ENCODE data around the gene IL10. TPM values are rescaled to one million over a fixed set of nuclear protein-coding genes. Genes with fewer than 3 reads are reported as not detected.

Gene IL10
- total RNA-seq, 1 donor from 2014 or later: not detected

- Mint-ChIP-seq H3K27me3 (ENCODE audit: unreplicated experiment) (peaks cover 18% of the 10 kb centered on the region), H3K4me1 (ENCODE audit: unreplicated experiment) (no peaks in the 10 kb centered on the region), H3K4me3 (ENCODE audit: unreplicated experiment) (no peak overlapping the region), H3K27ac (ENCODE audit: unreplicated experiment) (no peak overlapping the region), H3K9me3 (ENCODE audit: unreplicated experiment) (peaks cover 10% of the 10 kb centered on the region), H3K36me3 (ENCODE audit: unreplicated experiment) (no peaks in the 10 kb centered on the region)
- no peak for DNase-seq (ENCODE audit: extremely low spot score, unreplicated experiment)
- TF ChIP-seq, protein P1, sequence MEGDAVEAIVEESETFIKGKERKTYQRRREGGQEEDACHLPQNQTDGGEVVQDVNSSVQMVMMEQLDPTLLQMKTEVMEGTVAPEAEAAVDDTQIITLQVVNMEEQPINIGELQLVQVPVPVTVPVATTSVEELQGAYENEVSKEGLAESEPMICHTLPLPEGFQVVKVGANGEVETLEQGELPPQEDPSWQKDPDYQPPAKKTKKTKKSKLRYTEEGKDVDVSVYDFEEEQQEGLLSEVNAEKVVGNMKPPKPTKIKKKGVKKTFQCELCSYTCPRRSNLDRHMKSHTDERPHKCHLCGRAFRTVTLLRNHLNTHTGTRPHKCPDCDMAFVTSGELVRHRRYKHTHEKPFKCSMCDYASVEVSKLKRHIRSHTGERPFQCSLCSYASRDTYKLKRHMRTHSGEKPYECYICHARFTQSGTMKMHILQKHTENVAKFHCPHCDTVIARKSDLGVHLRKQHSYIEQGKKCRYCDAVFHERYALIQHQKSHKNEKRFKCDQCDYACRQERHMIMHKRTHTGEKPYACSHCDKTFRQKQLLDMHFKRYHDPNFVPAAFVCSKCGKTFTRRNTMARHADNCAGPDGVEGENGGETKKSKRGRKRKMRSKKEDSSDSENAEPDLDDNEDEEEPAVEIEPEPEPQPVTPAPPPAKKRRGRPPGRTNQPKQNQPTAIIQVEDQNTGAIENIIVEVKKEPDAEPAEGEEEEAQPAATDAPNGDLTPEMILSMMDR (IDR thresholded peaks at IDR 0.05): no peak
Measured at GRCh38 chr1:206812471-206812870, 40.2 kb upstream of the IL10 start.

DNA sequence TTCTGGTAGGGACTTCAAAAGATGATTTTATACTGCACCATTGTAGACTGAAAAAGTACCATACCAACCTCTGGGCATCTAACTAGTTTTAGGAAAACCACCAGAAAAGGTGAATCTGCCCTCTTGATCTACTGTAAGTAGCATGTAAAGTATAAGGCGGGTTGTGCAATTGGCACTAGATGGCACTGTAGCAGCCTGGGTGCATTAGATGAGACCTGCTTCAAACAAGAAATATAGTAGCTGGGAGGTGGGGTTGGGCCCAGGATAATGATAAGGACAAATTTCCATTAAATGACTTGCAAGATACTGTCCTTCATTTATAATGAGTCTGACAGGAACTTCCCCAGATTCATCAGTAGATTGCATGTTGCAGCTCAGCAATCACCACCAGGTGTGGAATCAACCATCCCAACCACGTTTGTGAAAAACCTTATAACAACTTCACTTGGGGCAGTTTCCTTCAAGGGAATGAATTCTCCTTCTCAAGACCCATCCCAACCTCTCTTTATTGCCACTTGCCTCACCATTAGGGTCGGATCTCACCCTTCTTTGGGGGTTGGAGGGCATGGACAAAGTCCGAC lies 37.3 kb upstream of the IL10 start:
- peaks cover 29% of the 10 kb centered on the region for H3K27me3 Mint-ChIP-seq (ENCODE audit: unreplicated experiment)
- DNase-seq (ENCODE audit: extremely low spot score, unreplicated experiment): no peak
- no peak overlapping the region for H3K27ac Mint-ChIP-seq (ENCODE audit: unreplicated experiment)
- H3K4me3 Mint-ChIP-seq (ENCODE audit: unreplicated experiment): no peak overlapping the region
- peaks cover 10% of the 10 kb centered on the region for H3K9me3 Mint-ChIP-seq (ENCODE audit: unreplicated experiment)
- no peaks in the 10 kb centered on the region for H3K4me1 Mint-ChIP-seq (ENCODE audit: unreplicated experiment)
- H3K36me3 Mint-ChIP-seq (ENCODE audit: unreplicated experiment): no peaks in the 10 kb centered on the region
- TF ChIP-seq, protein P1 (IDR thresholded peaks at IDR 0.05): peak; percentile 45

DNA sequence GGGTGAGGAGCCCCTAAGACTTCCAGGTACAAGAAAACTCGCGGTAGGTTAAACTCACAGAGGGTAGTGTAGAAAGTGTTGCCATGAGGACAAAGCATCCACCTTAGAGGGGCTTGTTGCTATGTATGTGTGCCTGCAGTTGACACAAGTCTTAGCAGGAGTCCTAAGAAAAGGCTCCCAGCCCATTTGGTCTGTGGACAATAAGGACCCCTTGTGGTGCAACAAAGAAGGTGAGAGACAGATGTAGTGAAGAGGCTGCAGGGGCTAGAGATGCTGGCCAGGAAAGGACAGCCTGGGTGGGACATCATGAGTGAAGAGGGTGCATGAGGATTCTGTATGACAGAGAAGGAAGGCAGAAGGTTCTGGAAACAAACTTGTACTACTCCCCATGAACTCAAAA lies 36.3 kb upstream of the IL10 start:
- no peak for DNase-seq (ENCODE audit: extremely low spot score, unreplicated experiment)
- no peak overlapping the region for H3K27ac Mint-ChIP-seq (ENCODE audit: unreplicated experiment)
- H3K27me3 Mint-ChIP-seq (ENCODE audit: unreplicated experiment): peaks cover 29% of the 10 kb centered on the region
- H3K4me3 Mint-ChIP-seq (ENCODE audit: unreplicated experiment): no peak overlapping the region
- TF ChIP-seq, protein P1 (IDR thresholded peaks at IDR 0.05): peak; percentile 21
- no peaks in the 10 kb centered on the region for H3K36me3 Mint-ChIP-seq (ENCODE audit: unreplicated experiment)
- no peaks in the 10 kb centered on the region for H3K4me1 Mint-ChIP-seq (ENCODE audit: unreplicated experiment)
- H3K9me3 Mint-ChIP-seq (ENCODE audit: unreplicated experiment): peaks cover 9% of the 10 kb centered on the region

- Mint-ChIP-seq H3K4me3 (ENCODE audit: unreplicated experiment) (no peak overlapping the region), H3K27ac (ENCODE audit: unreplicated experiment) (no peak overlapping the region), H3K36me3 (ENCODE audit: unreplicated experiment) (no peaks in the 10 kb centered on the region), H3K27me3 (ENCODE audit: unreplicated experiment) (peaks cover 34% of the 10 kb centered on the region), H3K9me3 (ENCODE audit: unreplicated experiment) (no peaks in the 10 kb centered on the region), H3K4me1 (ENCODE audit: unreplicated experiment) (no peaks in the 10 kb centered on the region)
- DNase-seq (ENCODE audit: extremely low spot score, unreplicated experiment): no peak
- TF ChIP-seq, protein P1 (IDR thresholded peaks at IDR 0.05): no peak
Measured at GRCh38 chr1:206805357-206805756, 33.1 kb upstream of the IL10 start.

DNA sequence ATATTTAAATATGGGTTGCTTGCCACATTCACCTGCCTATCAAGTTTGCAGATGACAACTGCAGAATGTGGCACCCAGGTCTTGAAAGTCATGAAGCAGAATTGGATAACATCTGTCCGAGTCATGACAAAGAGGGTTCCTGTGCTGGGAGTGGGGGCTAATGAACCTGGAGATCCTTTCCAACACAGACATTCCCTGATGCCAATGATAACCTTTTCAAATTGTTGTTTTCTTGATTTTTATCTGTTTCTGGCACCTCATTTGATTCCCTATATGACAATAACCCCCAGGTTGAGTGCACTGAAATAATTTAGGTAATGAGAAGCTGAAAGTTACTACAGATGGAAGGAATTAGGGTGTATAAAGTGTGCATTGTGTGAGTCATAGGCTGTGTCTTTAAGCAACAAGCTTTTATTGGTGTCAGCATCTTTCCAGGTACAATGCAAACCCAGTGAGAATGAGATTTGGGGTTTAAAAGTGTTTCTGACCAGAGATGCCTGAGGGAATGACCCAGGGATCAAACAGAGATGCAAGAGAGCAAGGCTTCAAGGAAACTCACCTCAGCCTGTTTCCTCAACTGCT lies 32.0 kb upstream of the IL10 start:
- Mint-ChIP-seq H3K27me3 (ENCODE audit: unreplicated experiment) (peaks cover 33% of the 10 kb centered on the region), H3K4me1 (ENCODE audit: unreplicated experiment) (no peaks in the 10 kb centered on the region), H3K9me3 (ENCODE audit: unreplicated experiment) (no peaks in the 10 kb centered on the region)

More for the DNA sequence above, 32.0 kb upstream of the IL10 start:
- TF ChIP-seq, protein P1 (IDR thresholded peaks at IDR 0.05): no peak
- H3K4me3 Mint-ChIP-seq (ENCODE audit: unreplicated experiment): no peak overlapping the region
- no peaks in the 10 kb centered on the region for H3K36me3 Mint-ChIP-seq (ENCODE audit: unreplicated experiment)
- no peak for DNase-seq (ENCODE audit: extremely low spot score, unreplicated experiment)
- no peak overlapping the region for H3K27ac Mint-ChIP-seq (ENCODE audit: unreplicated experiment)
